GM10847 (cell line): ENCODE results near the gene ADAM19.

Source experiments
- POLR2A ChIP-seq: IDR thresholded peaks from 2 replicates; pipeline ENCODE4 v1.6.1; 2011; ENCODE audit not compliant: insufficient read length; ENCODE audit errors: extremely low read depth

ADAM19 gene

DNA sequence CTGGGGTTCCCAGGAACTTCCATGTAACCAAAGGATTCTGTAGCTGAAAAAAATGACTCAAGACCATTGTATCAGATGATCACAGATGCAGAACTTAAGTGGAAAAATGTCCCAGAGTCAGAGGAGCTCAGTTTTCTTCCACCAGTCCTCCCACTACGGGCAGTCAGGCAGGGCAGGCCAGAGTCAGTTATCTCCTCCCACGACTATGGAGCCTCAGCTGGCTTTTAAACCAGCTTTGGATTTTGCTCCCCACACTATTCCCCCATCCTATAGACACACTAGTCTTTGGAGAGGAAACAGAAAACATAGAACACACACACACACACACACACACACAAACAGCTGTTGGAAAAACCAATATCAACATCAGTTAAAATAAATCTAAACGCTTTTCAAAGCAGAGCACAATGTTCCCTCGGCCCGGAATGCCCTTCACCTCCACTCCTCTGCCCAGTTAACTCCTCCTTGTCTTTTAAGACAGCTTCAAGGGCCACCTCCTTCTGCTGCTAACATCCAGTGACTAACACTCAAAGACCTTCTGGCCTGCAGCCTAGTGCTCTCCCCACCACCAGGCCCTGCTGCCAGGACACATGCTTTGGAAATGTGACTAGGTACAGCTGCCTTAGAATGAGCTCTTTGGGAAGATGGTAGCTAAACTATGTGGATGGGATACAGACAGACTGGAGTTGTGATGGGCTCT is 58.8 kb downstream of the ADAM19 start:
- TF ChIP-seq POLR2A: no peak

- no peak for TF ChIP-seq POLR2A
These were observed 59.6 kb downstream of the ADAM19 start for GRCh38 chr5:157516006-157516405.

DNA sequence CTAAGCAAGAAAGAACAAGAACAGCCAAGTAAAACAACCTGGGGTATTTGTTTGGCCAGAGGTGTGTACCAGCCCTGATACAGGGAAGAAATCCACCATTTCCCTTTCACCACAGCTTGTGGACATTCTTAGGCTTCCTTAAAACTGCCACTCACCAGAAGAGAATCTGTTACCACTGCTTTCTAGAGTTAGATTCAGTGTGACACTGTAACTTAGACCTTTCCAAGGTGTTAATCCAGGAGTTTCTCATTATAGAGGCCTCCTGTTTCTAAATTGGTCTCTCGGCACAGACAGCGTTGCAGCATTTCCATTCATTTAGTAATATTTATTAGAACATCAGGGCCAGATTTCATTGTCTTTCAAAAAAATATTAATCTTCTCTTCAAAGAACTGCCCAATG is 60.6 kb downstream of the ADAM19 start:
- TF ChIP-seq POLR2A: no peak

- no peak for TF ChIP-seq POLR2A
These were observed 62.4 kb downstream of the ADAM19 start for GRCh38 chr5:157513182-157513581.

- TF ChIP-seq POLR2A: no peak
These were observed 63.6 kb downstream of the ADAM19 start for GRCh38 chr5:157511651-157512644.

DNA sequence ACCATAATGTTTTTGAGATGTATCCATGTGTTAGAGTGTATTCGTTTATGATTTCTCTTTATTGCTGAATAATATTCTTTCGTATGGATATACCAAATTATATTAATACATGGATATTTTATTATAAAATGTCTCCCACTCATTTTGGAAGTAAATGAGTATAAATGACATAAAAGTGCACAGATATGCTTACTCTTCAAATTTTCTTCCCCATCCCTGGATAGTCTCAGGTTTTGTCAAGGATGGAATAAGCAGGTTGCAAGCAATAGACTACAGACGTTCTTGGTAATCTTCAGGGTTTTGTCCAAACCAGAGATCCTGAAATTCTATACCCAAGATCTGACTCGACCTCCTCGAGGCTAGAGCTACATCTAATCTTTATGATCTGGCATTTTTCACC is 64.9 kb downstream of the ADAM19 start:
- no peak for TF ChIP-seq POLR2A

- TF ChIP-seq POLR2A: no peak
These were observed 66.0 kb downstream of the ADAM19 start for GRCh38 chr5:157509587-157509986.

- TF ChIP-seq POLR2A: no peak
These were observed 66.5 kb downstream of the ADAM19 start for GRCh38 chr5:157509093-157509492.

DNA sequence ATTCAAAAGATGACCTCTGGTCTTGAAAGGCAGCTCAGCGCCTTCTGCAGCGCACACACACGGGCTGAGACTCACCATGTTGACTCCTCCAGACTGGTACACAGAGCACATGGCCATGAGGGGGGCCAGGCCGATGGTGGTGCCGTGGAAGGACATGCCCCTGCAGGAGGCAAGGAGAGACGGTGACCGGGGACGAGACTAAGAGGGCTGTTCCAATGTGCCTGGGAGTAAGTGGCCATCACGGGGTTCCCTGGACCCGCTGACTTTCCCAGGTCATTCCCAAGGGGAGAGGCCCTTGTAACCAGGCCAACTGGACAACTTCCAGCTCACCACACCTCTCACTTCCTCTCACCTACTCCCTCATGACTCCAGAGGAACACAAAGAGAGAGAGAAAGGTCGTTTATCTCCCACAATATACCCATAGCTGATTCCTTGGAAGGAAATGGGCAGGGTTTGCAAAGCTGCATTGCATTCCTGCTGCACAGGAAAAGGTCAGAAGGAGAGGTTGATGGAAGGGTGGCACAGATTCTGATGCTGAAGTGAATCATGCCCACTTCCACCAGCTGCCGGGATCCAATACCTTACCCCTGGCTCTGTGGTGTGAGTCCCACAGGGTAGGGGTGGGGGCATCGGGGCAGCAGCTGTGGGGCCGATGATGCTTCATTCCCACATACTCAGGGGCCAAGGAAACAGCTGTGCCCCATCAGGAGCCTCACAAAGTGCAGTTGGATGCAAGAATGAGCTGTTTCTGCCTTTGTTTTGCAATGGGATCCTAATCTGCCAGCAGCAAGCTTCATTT is 68.4 kb downstream of the ADAM19 start:
- no peak for TF ChIP-seq POLR2A

GRCh38 chr5:157506066-157506590 is 69.4 kb downstream of the ADAM19 start:
- no peak for TF ChIP-seq POLR2A

DNA sequence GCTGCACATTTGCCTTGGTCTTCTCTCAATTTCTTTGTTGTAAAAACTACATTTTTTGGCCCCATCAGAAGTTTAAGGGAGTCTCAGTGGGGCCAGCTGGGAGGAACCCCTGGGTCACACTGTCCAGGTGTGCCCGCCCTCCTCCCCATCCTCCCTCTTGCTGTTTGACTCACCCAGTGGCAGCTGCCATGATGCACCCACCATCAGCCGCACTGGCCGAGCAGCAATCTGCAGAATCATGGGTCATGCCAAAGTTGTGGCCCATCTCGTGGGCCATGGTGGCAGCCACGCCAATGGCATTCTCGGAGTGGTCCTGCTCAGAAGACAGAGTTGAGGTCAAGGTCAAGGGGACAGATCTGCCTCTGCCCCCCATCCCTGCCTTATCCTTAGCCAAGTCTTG is 70.1 kb downstream of the ADAM19 start:
- TF ChIP-seq POLR2A: no peak

DNA sequence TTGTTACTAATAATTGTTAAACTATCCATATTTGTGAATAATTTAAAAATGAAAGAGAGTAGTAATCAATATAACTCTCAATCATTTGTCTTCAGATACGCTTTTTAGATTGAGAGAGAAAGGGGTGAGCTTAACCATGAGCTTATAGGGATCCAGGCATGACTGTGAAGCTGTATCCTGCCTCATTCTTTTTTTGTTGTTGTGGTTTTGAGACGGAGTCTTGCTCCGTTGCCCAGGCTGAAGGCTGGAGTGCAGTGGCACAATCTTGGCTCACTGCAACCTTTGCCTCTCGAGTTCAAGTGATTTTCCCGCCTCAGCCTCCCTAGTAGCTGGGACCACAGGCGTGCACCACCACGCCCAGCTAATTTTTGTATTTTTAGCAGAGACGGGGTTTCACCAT is 71.5 kb downstream of the ADAM19 start:
- no peak for TF ChIP-seq POLR2A

DNA sequence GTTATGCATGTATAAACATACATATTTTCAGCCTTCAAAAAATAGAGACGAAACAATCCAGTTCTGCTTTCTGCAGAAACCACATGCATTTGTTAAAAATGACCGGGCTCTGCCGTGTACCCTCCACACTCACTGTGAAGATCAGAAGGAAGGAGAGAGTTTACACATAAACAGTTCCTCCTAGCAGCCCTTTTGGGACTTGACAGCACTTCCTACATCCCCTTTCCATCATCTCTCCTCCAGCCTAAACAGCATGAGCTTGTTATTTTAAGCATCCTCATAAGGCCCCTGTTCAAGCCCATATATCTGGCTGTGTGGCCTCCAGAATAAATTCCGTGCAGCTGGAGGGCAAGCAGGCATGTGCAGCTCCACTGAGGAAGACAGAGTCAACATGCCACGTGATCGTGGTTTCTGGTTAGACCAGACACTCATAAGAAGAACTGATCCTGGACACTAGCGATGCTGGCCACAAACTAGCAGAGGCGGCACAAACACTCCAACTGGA is 73.4 kb downstream of the ADAM19 start:
- no peak for TF ChIP-seq POLR2A

- no peak for TF ChIP-seq POLR2A
These were observed 77.5 kb downstream of the ADAM19 start for GRCh38 chr5:157497875-157498611.

- no peak for TF ChIP-seq POLR2A
These were observed 78.7 kb downstream of the ADAM19 start for GRCh38 chr5:157496864-157497263.
